H1 (cell line): ENCODE data around the gene ZNF385B. TPM values are rescaled to one million over a fixed set of nuclear protein-coding genes. Genes with fewer than 3 reads are reported as not detected.

Source experiments
- CTBP2 ChIP-seq: IDR thresholded peaks from 2 replicates; pipeline ENCODE4 v1.7.0; 2011; ENCODE audit warnings: borderline replicate concordance, mild to moderate bottlenecking, moderate library complexity, mixed read lengths, low read length; ENCODE audit not compliant: insufficient read depth, insufficient read length
- EZH2 ChIP-seq: fragments of 200-600 bp; sonication (generic); IDR thresholded peaks from 2 replicates; pipeline ENCODE4 v1.7.1; 2012; ENCODE audit warnings: low read depth, mild to moderate bottlenecking, moderate library complexity, low read length, inconsistent platforms; ENCODE audit not compliant: severe bottlenecking
- GABPA ChIP-seq: IDR thresholded peaks from 2 replicates; pipeline ENCODE4 v1.6.1; 2011; ENCODE audit warnings: mild to moderate bottlenecking, low read length, moderate library complexity, borderline replicate concordance; ENCODE audit not compliant: insufficient read depth
- JUND ChIP-seq: IDR thresholded peaks from 2 replicates; pipeline ENCODE4 v1.6.1; 2011; ENCODE audit warnings: mild to moderate bottlenecking, improper control_type of control experiment, low read length
- MAX ChIP-seq: IDR thresholded peaks from 2 replicates; pipeline ENCODE4 v1.6.1; 2012; ENCODE audit warnings: inconsistent platforms
- RFX5 ChIP-seq: IDR thresholded peaks from 2 replicates; pipeline ENCODE4 v1.6.1; 2011; ENCODE audit warnings: low read depth, low read length, improper control_type of control experiment, borderline replicate concordance
- polyA plus RNA-seq, 7 experiments: library from polyadenylated mRNA; depleted of rRNA in 3 of 7; stranded (reverse) in 5 of 7; unstranded in 2 of 7; fragments of >200 nt in 5 of 7; fragments of 200-250 nt in 2 of 7; gene quantifications; 1 replicate in 5 of 7; 2 replicates in 1 of 7; 4 replicates in 1 of 7; pipeline versions ENCODE4 v1.2.1 to v1.2.3, GENCODE V29; 2011 to 2013; ENCODE audit warnings: missing spikeins in 2 of 7, mixed read lengths in 2 of 7
- total RNA-seq: library from RNA; stranded (reverse); fragmentation: NEBNext Ultra II Directional; extraction: Animal tissue kit (Norgen Biotek cat#: 25700); gene quantifications from 2 replicates; pipeline ENCODE4 v1.2.1, GENCODE V29; 2021

ZNF385B gene
- total and polyA plus RNA-seq, 2 of the 8 experiments (the other 6 are each of a cell fraction or from before 2014, with no cell fraction given) = 1.1 to 3.7 TPM

GRCh38 chr2:179646862-179647587, 214.4 kb downstream of the ZNF385B start (continued):
- no peak for TF ChIP-seq MAX
- TF ChIP-seq JUND = no peak
- TF ChIP-seq CTBP2 = no peak
- no peak for TF ChIP-seq GABPA
- no peak for TF ChIP-seq RFX5
- TF ChIP-seq EZH2 = no peak
